ENCODE results near the gene SPEF2. TPM values are rescaled to one million over a fixed set of nuclear protein-coding genes. Genes with fewer than 3 reads are reported as not detected.

The SPEF2 gene
- total RNA-seq, 1 experiment from 2014 or later, result 0.15 TPM

- no peak for TF ChIP-seq ZNF396 (CRISPR knock-in tag; IDR thresholded peaks at IDR 0.05; ENCODE audit: borderline replicate concordance)
- TF ChIP-seq, protein P1, sequence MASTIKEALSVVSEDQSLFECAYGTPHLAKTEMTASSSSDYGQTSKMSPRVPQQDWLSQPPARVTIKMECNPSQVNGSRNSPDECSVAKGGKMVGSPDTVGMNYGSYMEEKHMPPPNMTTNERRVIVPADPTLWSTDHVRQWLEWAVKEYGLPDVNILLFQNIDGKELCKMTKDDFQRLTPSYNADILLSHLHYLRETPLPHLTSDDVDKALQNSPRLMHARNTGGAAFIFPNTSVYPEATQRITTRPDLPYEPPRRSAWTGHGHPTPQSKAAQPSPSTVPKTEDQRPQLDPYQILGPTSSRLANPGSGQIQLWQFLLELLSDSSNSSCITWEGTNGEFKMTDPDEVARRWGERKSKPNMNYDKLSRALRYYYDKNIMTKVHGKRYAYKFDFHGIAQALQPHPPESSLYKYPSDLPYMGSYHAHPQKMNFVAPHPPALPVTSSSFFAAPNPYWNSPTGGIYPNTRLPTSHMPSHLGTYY (CRISPR knock-in tag; IDR thresholded peaks at IDR 0.05), result no peak
- TF ChIP-seq, protein P2, sequence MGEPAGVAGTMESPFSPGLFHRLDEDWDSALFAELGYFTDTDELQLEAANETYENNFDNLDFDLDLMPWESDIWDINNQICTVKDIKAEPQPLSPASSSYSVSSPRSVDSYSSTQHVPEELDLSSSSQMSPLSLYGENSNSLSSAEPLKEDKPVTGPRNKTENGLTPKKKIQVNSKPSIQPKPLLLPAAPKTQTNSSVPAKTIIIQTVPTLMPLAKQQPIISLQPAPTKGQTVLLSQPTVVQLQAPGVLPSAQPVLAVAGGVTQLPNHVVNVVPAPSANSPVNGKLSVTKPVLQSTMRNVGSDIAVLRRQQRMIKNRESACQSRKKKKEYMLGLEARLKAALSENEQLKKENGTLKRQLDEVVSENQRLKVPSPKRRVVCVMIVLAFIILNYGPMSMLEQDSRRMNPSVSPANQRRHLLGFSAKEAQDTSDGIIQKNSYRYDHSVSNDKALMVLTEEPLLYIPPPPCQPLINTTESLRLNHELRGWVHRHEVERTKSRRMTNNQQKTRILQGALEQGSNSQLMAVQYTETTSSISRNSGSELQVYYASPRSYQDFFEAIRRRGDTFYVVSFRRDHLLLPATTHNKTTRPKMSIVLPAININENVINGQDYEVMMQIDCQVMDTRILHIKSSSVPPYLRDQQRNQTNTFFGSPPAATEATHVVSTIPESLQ (CRISPR knock-in tag; IDR thresholded peaks at IDR 0.05), result no peak
- TF ChIP-seq, protein P3, sequence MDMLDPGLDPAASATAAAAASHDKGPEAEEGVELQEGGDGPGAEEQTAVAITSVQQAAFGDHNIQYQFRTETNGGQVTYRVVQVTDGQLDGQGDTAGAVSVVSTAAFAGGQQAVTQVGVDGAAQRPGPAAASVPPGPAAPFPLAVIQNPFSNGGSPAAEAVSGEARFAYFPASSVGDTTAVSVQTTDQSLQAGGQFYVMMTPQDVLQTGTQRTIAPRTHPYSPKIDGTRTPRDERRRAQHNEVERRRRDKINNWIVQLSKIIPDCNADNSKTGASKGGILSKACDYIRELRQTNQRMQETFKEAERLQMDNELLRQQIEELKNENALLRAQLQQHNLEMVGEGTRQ (CRISPR knock-in tag; IDR thresholded peaks at IDR 0.05), result no peak
- TF ChIP-seq JAZF1 (CRISPR knock-in tag; IDR thresholded peaks at IDR 0.05), result no peak
- no peak for TF ChIP-seq RORB (CRISPR knock-in tag; IDR thresholded peaks at IDR 0.05)
Measured at GRCh38 chr5:35758151-35758724, 140.6 kb downstream of the SPEF2 start (continued).

GRCh38 chr5:35761541-35761940 lies 143.9 kb downstream of the SPEF2 start:
- H3K4me1 Mint-ChIP-seq, result peaks cover 2% of the 10 kb centered on the region; the same call in 1 of the 2 replicates
- ChIA-PET CTCF (no interaction called here), POLR2A (no interaction called here)
- ATAC-seq, result no peak
- no peak for TF ChIP-seq NR3C1 (CRISPR knock-in tag; conservative IDR thresholded peaks at IDR 0.05; ENCODE audit: low read depth)
- no peak for TF ChIP-seq ZNF425 (CRISPR knock-in tag; conservative IDR thresholded peaks at IDR 0.05)
- TF ChIP-seq, protein P1 (CRISPR knock-in tag; IDR thresholded peaks at IDR 0.05), result no peak
- TF ChIP-seq, protein P4, sequence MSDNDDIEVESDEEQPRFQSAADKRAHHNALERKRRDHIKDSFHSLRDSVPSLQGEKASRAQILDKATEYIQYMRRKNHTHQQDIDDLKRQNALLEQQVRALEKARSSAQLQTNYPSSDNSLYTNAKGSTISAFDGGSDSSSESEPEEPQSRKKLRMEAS (CRISPR knock-in tag; IDR thresholded peaks at IDR 0.05), result no peak
- no peak for TF ChIP-seq CREM (CRISPR knock-in tag; IDR thresholded peaks at IDR 0.05)
- TF ChIP-seq GTF2I (CRISPR knock-in tag; conservative IDR thresholded peaks at IDR 0.05), result no peak
- TF ChIP-seq KAT7 (CRISPR knock-in tag; IDR thresholded peaks at IDR 0.05; ENCODE audit: borderline replicate concordance), result no peak
- no peak for TF ChIP-seq ZNF416 (CRISPR knock-in tag; IDR thresholded peaks at IDR 0.05)
- no peak for TF ChIP-seq ZNF671 (CRISPR knock-in tag; IDR thresholded peaks at IDR 0.05)
- TF ChIP-seq, protein P5, sequence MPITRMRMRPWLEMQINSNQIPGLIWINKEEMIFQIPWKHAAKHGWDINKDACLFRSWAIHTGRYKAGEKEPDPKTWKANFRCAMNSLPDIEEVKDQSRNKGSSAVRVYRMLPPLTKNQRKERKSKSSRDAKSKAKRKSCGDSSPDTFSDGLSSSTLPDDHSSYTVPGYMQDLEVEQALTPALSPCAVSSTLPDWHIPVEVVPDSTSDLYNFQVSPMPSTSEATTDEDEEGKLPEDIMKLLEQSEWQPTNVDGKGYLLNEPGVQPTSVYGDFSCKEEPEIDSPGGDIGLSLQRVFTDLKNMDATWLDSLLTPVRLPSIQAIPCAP (CRISPR knock-in tag; IDR thresholded peaks at IDR 0.05), result no peak
- no peak for TF ChIP-seq JAZF1 (CRISPR knock-in tag; IDR thresholded peaks at IDR 0.05)
- TF ChIP-seq EMX1 (CRISPR knock-in tag; IDR thresholded peaks at IDR 0.05), result no peak
- TF ChIP-seq NFATC4 (CRISPR knock-in tag; IDR thresholded peaks at IDR 0.05), result no peak
- no peak for TF ChIP-seq ZNF138 (CRISPR knock-in tag; conservative IDR thresholded peaks at IDR 0.05)
- TF ChIP-seq, protein P6, sequence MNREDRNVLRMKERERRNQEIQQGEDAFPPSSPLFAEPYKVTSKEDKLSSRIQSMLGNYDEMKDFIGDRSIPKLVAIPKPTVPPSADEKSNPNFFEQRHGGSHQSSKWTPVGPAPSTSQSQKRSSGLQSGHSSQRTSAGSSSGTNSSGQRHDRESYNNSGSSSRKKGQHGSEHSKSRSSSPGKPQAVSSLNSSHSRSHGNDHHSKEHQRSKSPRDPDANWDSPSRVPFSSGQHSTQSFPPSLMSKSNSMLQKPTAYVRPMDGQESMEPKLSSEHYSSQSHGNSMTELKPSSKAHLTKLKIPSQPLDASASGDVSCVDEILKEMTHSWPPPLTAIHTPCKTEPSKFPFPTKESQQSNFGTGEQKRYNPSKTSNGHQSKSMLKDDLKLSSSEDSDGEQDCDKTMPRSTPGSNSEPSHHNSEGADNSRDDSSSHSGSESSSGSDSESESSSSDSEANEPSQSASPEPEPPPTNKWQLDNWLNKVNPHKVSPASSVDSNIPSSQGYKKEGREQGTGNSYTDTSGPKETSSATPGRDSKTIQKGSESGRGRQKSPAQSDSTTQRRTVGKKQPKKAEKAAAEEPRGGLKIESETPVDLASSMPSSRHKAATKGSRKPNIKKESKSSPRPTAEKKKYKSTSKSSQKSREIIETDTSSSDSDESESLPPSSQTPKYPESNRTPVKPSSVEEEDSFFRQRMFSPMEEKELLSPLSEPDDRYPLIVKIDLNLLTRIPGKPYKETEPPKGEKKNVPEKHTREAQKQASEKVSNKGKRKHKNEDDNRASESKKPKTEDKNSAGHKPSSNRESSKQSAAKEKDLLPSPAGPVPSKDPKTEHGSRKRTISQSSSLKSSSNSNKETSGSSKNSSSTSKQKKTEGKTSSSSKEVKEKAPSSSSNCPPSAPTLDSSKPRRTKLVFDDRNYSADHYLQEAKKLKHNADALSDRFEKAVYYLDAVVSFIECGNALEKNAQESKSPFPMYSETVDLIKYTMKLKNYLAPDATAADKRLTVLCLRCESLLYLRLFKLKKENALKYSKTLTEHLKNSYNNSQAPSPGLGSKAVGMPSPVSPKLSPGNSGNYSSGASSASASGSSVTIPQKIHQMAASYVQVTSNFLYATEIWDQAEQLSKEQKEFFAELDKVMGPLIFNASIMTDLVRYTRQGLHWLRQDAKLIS (CRISPR knock-in tag; IDR thresholded peaks at IDR 0.05; ENCODE audit: borderline replicate concordance), result no peak
- TF ChIP-seq TP53 (CRISPR knock-in tag; IDR thresholded peaks at IDR 0.05), result no peak
- TF ChIP-seq AR (CRISPR knock-in tag; IDR thresholded peaks at IDR 0.05), result no peak
- H3K9me3 Mint-ChIP-seq, result no peaks in the 10 kb centered on the region
- no peak overlapping the region for H3K4me3 Mint-ChIP-seq
- no peak for DNase-seq (ENCODE audit: low spot score)
- no peak overlapping the region for H3K27ac Mint-ChIP-seq
- H3K36me3 Mint-ChIP-seq, result no peaks in the 10 kb centered on the region
- peaks cover 96% of the 10 kb centered on the region for H3K27me3 Mint-ChIP-seq (ENCODE audit: low read depth)
